SKM-1 (cell line): ENCODE data around the gene ST7.
"Not testable (repeated sequence)": the region's sequence is repeated elsewhere in the genome, so short reads cannot be mapped to it uniquely, and the experiment has no call there.

Source experiments
- DNase-seq: peaks from one replicate; lab custom pipeline; 2025; ENCODE audit not compliant: unreplicated experiment; lab: John Stamatoyannopoulos, UW

ST7 gene

GRCh38 chr7:117212969-117213877 is 259.9 kb downstream of the ST7 start:
- peak; percentile 8 for DNase-seq

GRCh38 chr7:117216010-117216409 is 262.7 kb downstream of the ST7 start:
- DNase-seq: no peak

- DNase-seq: no peak
Measured at GRCh38 chr7:117216436-117217069, 263.3 kb downstream of the ST7 start.

- DNase-seq: no peak
Measured at GRCh38 chr7:117217106-117218035, 264.1 kb downstream of the ST7 start.

- DNase-seq: no peak
Measured at GRCh38 chr7:117218700-117219099, 265.4 kb downstream of the ST7 start.

GRCh38 chr7:117219485-117219884 is 266.2 kb downstream of the ST7 start:
- no peak for DNase-seq

- no peak for DNase-seq
Measured at GRCh38 chr7:117220836-117221235, 267.5 kb downstream of the ST7 start.

- DNase-seq: no peak
Measured at GRCh38 chr7:117225536-117225935, 272.2 kb downstream of the ST7 start.

- DNase-seq: peak; percentile 15
Measured at GRCh38 chr7:117227091-117227490, 273.8 kb downstream of the ST7 start.

- no peak for DNase-seq
Measured at GRCh38 chr7:117229350-117229749, 276.0 kb downstream of the ST7 start.

- no peak for DNase-seq
Measured at GRCh38 chr7:117230276-117231046, 277.2 kb downstream of the ST7 start.

GRCh38 chr7:117231047-117231359 is 277.7 kb downstream of the ST7 start:
- no peak for DNase-seq

GRCh38 chr7:117237646-117238045 is 284.3 kb downstream of the ST7 start:
- DNase-seq: no peak

- DNase-seq: no peak
Measured at GRCh38 chr7:117238472-117238871, 285.2 kb downstream of the ST7 start.

GRCh38 chr7:117238937-117239336 is 285.6 kb downstream of the ST7 start:
- DNase-seq: no peak

- no peak for DNase-seq
Measured at GRCh38 chr7:117241088-117241487, 287.8 kb downstream of the ST7 start.

GRCh38 chr7:117243390-117243789 is 290.1 kb downstream of the ST7 start:
- DNase-seq: no peak

- DNase-seq: not testable (repeated sequence)
Measured at GRCh38 chr7:117245703-117246102, 292.4 kb downstream of the ST7 start.

- DNase-seq: no peak
Measured at GRCh38 chr7:117247809-117248208, 294.5 kb downstream of the ST7 start.

- no peak for DNase-seq
Measured at GRCh38 chr7:117248829-117249228, 295.5 kb downstream of the ST7 start.

- no peak for DNase-seq
Measured at GRCh38 chr7:117249696-117250095, 296.4 kb downstream of the ST7 start.
